ENCODE data around the gene NCAM1. TPM values are rescaled to one million over a fixed set of nuclear protein-coding genes. Genes with fewer than 3 reads are reported as not detected.

The NCAM1 gene
- total RNA-seq, 1 donor from 2014 or later: not detected

DNA sequence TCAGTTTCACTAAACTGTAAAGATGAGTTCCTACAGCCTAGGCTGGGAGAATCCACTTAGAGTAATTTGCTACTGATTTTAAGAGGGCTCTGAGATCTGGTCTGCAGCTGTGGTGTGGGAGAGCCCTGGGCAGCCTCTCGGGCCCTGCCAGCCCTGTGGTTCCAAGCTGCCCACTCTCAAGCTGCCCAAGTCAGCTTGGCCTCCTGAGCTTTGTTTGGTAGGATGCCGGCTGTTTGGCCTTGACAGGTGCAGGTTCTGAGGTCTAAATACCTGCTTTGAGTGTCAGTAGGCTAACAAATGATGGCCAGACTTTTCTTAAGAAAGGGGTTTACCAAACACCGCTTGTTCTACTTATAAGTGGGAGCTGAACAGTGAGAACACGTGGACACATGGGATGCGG, 219.9 kb downstream of the NCAM1 start:
- H3K27me3 Mint-ChIP-seq (ENCODE audit: insufficient read depth): peaks cover 2% of the 10 kb centered on the region
- DNase-seq (ENCODE audit: low spot score): no peak
- H3K4me1 Mint-ChIP-seq (ENCODE audit: low read depth): no peaks in the 10 kb centered on the region
- no peak overlapping the region for H3K4me3 Mint-ChIP-seq
- H3K36me3 Mint-ChIP-seq (ENCODE audit: low read depth): no peaks in the 10 kb centered on the region
- intact Hi-C loops (cut with micrococcal nuclease): no loop called here
- no peak overlapping the region for H3K27ac Mint-ChIP-seq
- H3K9me3 Mint-ChIP-seq: no peaks in the 10 kb centered on the region

DNA sequence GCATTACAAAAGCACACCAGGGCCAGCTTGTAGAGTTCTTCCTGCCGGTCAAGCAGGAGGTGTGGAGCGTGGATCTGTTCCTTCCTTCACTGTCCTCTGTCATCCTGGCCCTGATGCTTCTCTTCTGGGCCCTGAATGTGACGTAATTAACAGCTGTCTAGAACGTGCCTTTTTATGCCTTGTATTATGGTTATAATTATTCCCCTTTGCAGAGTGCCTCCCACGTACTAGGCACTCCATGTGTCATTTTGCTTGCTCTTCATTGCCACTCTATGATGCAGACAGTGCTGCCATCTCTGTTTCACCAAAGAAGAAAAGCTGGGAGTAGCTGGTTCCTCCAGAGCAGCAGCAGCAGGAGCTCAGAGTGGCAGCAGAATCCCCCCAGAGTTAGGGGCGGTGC, 221.1 kb downstream of the NCAM1 start:
- intact Hi-C loops (cut with micrococcal nuclease): no loop called here
- H3K4me3 Mint-ChIP-seq: no peak overlapping the region
- DNase-seq (ENCODE audit: low spot score): no peak
- no peak overlapping the region for H3K27ac Mint-ChIP-seq
- no peaks in the 10 kb centered on the region for H3K36me3 Mint-ChIP-seq (ENCODE audit: low read depth)
- H3K4me1 Mint-ChIP-seq (ENCODE audit: low read depth): no peaks in the 10 kb centered on the region
- peaks cover 2% of the 10 kb centered on the region for H3K27me3 Mint-ChIP-seq (ENCODE audit: insufficient read depth)
- no peaks in the 10 kb centered on the region for H3K9me3 Mint-ChIP-seq

DNA sequence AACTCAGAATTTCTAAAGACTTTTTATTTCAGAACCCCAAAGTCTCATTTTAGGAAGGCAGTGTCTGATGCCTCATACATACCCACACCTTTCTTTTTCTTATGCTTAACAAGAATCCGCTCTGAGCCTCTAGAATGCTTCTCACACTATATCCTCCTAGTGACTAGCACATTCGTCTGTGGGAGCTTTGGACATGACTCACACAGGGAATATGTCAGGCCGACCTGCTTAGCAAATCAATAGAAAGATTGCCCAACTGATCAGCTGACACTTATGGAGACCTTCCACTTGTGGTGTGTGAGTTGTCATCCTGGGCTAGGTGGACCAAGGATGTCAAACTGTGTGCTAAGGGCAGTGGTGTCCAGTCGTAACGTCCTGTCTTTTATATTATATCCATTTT, 223.3 kb downstream of the NCAM1 start:
- no peak overlapping the region for H3K27ac Mint-ChIP-seq
- intact Hi-C loops (cut with micrococcal nuclease): no loop called here
- H3K36me3 Mint-ChIP-seq (ENCODE audit: low read depth): no peaks in the 10 kb centered on the region
- H3K4me1 Mint-ChIP-seq (ENCODE audit: low read depth): no peaks in the 10 kb centered on the region
- H3K27me3 Mint-ChIP-seq (ENCODE audit: insufficient read depth): peaks cover 7% of the 10 kb centered on the region
- no peaks in the 10 kb centered on the region for H3K9me3 Mint-ChIP-seq
- H3K4me3 Mint-ChIP-seq: no peak overlapping the region
- DNase-seq (ENCODE audit: low spot score): no peak

DNA sequence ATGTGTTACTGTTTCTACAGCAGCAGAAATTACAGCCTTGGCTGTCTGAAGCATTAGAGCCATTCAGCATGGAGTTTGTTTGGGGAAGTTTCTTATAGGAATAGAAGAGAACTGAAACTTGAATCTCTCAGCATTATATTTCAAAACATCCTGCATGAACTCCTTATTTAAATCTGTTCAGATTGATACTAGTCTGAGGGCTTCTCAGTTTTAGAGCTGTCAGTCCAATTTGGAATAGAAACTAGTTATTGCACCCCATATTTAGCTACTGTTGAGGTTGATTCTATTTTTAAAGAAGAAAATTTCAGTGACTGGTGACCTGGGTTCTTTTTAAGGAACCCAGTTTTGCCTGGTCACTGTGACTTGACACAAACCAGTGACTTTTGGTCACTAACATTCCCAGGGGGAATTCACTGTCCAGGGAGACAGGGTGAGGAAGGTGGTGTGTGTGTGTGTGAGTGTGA, 227.2 kb downstream of the NCAM1 start:
- Mint-ChIP-seq H3K4me1 (ENCODE audit: low read depth) (no peaks in the 10 kb centered on the region), H3K36me3 (ENCODE audit: low read depth) (no peaks in the 10 kb centered on the region), H3K4me3 (no peak overlapping the region), H3K9me3 (no peaks in the 10 kb centered on the region), H3K27me3 (ENCODE audit: insufficient read depth) (peaks cover 10% of the 10 kb centered on the region), H3K27ac (no peak overlapping the region)
- intact Hi-C loops (cut with micrococcal nuclease): no loop called here
- no peak for DNase-seq (ENCODE audit: low spot score)

DNA sequence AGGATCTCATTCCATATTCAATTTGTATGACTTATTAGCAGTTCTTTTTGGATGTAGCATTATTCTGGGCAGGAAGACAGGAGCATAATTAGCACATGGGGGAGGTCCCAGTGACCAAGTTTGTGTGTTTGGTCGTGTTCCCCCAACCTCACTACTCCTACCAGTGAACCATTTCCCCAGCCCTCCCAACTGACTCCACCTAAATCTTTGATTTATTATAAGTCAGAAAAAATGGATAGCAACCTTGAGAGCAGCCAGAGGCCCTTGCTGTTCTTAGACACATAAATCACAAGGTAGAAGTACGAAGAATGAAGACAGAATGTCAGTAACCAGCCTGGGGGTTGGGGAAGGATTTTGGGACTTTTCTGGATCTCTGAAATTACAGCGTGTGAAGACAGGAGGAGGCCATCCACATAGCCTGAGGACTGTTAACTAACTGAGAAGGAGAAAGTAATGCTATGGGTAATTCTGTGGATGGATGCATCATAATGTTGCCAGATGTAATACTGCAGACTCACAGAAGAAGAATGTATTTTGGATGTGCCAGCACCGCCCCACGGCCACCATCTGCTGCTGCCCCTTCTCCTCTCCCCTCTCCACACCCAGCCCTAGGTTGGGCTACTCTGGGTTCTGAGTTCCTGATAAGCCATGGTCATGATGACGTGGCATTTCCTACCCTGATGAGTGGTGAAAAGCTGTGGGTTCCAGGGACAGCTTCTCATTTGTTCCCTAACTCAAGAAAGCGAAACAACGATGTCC, 228.9 kb downstream of the NCAM1 start:
- H3K4me3 Mint-ChIP-seq: no peak overlapping the region

DNA sequence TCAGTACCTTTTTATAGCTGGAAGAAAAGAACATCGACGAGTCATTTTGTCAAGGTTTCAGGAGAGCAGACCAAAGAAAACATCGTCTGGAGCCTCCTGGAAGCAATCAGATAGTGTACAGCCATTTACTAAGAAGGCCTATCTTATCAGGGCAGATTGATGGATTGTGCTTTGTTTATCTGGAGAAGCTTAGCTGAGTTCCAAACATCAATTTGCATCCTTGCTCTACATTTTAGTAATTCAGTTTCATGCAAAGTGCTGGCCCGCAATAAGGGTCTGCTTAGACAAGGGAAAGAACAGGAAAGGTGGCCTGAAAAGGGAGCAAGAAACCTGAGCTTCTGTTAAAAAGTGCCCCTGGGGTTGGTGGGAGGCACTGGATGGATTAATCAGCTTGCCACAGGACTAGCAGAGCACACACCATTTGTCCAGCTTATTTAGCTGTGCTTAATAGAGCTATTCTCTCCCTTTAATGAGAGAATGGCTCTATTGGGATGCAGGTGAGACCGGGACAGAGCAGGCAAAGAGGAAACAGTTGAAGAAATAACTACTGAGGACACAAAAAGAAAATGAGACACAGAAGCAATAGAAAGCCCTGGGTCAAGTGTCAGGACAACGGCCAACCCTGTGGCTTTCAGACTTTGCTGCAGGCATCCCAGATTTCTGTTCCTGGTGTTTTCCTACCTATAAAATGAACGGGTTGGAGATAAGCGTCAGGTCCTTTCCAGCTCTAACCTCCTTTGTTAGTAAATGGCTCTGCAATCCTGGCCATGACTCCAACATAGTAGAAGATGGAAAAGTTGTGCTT, 231.1 kb downstream of the NCAM1 start:
- Mint-ChIP-seq H3K4me1 (ENCODE audit: low read depth) (no peaks in the 10 kb centered on the region), H3K27me3 (ENCODE audit: insufficient read depth) (peaks cover 12% of the 10 kb centered on the region), H3K4me3 (no peak overlapping the region), H3K27ac (no peak overlapping the region), H3K9me3 (no peaks in the 10 kb centered on the region), H3K36me3 (ENCODE audit: low read depth) (no peaks in the 10 kb centered on the region)
- intact Hi-C loops (cut with micrococcal nuclease): no loop called here
- DNase-seq (ENCODE audit: low spot score): no peak

More for the DNA sequence above, 228.9 kb downstream of the NCAM1 start:
- intact Hi-C loops (cut with micrococcal nuclease): no loop called here
- no peaks in the 10 kb centered on the region for H3K36me3 Mint-ChIP-seq (ENCODE audit: low read depth)
- no peaks in the 10 kb centered on the region for H3K9me3 Mint-ChIP-seq
- DNase-seq (ENCODE audit: low spot score): no peak
- H3K27me3 Mint-ChIP-seq (ENCODE audit: insufficient read depth): peaks cover 12% of the 10 kb centered on the region
- H3K27ac Mint-ChIP-seq: no peak overlapping the region
- no peaks in the 10 kb centered on the region for H3K4me1 Mint-ChIP-seq (ENCODE audit: low read depth)

DNA sequence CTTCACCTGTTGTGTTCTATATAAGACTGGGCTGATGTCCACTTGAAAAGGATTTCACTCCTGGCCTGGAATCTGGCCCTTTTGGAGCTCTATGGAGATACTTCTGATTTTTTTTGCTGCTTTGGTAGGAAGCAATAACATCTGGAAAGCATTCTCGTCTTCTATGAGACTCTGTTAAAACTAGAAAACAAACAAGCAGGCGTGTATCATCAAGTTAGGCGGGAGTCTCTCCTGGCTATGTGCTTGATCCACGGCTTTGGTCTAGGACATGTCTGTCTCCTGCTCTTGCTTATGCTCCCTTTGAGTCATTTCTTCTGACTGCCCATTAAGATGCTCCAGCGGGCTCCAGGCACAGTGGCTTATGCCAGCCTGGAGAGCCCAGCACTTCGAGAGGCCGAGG, 231.8 kb downstream of the NCAM1 start:
- intact Hi-C loops (cut with micrococcal nuclease): no loop called here
- no peaks in the 10 kb centered on the region for H3K9me3 Mint-ChIP-seq
- peaks cover 10% of the 10 kb centered on the region for H3K27me3 Mint-ChIP-seq (ENCODE audit: insufficient read depth)
- no peaks in the 10 kb centered on the region for H3K4me1 Mint-ChIP-seq (ENCODE audit: low read depth)
- H3K36me3 Mint-ChIP-seq (ENCODE audit: low read depth): no peaks in the 10 kb centered on the region
- H3K27ac Mint-ChIP-seq: no peak overlapping the region
- no peak overlapping the region for H3K4me3 Mint-ChIP-seq
- no peak for DNase-seq (ENCODE audit: low spot score)

DNA sequence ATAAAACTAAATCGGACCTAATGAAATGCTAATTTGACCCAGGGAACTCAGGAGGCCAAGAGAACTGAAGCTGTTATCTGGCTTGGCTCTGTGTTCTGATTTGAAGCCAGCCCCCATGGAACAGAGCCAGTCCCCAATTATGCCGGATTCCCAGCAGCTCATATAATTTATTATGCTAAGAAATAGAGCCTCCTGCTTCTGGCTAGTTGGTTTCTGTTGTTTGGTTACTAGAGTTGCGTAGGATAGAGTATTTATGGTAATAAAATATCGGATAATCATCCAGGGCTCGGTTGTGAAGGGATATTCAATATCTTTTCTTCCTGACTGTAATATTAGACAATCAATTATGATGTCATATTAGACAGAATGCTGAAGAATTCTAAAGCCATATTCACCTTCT, 232.7 kb downstream of the NCAM1 start:
- Mint-ChIP-seq H3K36me3 (ENCODE audit: low read depth) (no peaks in the 10 kb centered on the region), H3K27me3 (ENCODE audit: insufficient read depth) (peaks cover 7% of the 10 kb centered on the region)

GRCh38 chr11:113195728-113196127, 234.5 kb downstream of the NCAM1 start:
- no peaks in the 10 kb centered on the region for H3K9me3 Mint-ChIP-seq
- intact Hi-C loops (cut with micrococcal nuclease): no loop called here
- H3K4me1 Mint-ChIP-seq (ENCODE audit: low read depth): no peaks in the 10 kb centered on the region

More for the DNA sequence above, 232.7 kb downstream of the NCAM1 start:
- no peak for DNase-seq (ENCODE audit: low spot score)
- no peak overlapping the region for H3K4me3 Mint-ChIP-seq
- no peak overlapping the region for H3K27ac Mint-ChIP-seq
- no peaks in the 10 kb centered on the region for H3K9me3 Mint-ChIP-seq
- intact Hi-C loops (cut with micrococcal nuclease): no loop called here
- H3K4me1 Mint-ChIP-seq (ENCODE audit: low read depth): no peaks in the 10 kb centered on the region

GRCh38 chr11:113197446-113197845, 236.2 kb downstream of the NCAM1 start:
- Mint-ChIP-seq H3K9me3 (no peaks in the 10 kb centered on the region), H3K27me3 (ENCODE audit: insufficient read depth) (peaks cover 8% of the 10 kb centered on the region), H3K4me1 (ENCODE audit: low read depth) (no peaks in the 10 kb centered on the region), H3K27ac (no peak overlapping the region), H3K4me3 (no peak overlapping the region), H3K36me3 (ENCODE audit: low read depth) (no peaks in the 10 kb centered on the region)
- intact Hi-C loops (cut with micrococcal nuclease): no loop called here
- no peak for DNase-seq (ENCODE audit: low spot score)

More at GRCh38 chr11:113195728-113196127, 234.5 kb downstream of the NCAM1 start:
- Mint-ChIP-seq H3K4me3 (no peak overlapping the region), H3K36me3 (ENCODE audit: low read depth) (no peaks in the 10 kb centered on the region), H3K27ac (no peak overlapping the region), H3K27me3 (ENCODE audit: insufficient read depth) (peaks cover 7% of the 10 kb centered on the region)
- no peak for DNase-seq (ENCODE audit: low spot score)

DNA sequence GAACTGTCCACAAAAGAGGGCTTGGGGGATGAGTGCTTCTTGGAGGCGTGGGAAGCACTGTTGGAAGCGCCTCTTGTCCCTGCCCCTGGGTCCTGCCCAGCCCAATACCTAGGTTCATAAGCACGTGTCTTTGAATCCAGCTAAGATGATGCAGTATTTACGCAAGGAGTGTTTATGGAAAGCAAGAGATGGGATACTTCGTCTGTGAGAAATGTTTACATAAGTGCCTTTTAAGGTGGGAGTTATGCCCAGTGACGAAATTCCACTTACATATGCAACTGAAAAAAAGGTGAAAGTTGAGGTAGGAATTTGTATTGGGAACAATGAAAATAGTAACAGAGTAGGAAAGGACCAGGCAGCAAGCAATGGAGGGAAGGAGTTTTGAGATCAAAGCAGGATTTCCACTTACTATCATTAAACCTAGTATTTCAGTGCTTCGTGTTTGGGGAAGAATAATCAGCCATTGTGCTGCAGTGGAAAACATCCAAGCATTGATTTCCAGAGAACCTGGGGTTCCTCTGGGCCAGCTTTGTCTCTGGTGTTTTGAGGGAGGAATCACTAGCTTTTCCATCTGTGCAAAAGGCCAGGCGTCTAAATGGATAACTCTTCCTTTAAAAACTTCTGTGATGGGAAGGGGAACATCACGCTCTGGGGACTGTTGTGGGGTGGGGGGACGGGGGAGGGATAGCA, 237.9 kb downstream of the NCAM1 start:
- intact Hi-C loops (cut with micrococcal nuclease): no loop called here
- Mint-ChIP-seq H3K36me3 (ENCODE audit: low read depth) (no peaks in the 10 kb centered on the region), H3K27ac (no peak overlapping the region), H3K27me3 (ENCODE audit: insufficient read depth) (peaks cover 7% of the 10 kb centered on the region), H3K4me3 (no peak overlapping the region), H3K4me1 (ENCODE audit: low read depth) (no peaks in the 10 kb centered on the region), H3K9me3 (no peaks in the 10 kb centered on the region)
- DNase-seq (ENCODE audit: low spot score): no peak

- no peaks in the 10 kb centered on the region for H3K9me3 Mint-ChIP-seq
- H3K4me3 Mint-ChIP-seq: no peak overlapping the region
- H3K27me3 Mint-ChIP-seq (ENCODE audit: insufficient read depth): peaks cover 8% of the 10 kb centered on the region
- H3K4me1 Mint-ChIP-seq (ENCODE audit: low read depth): no peaks in the 10 kb centered on the region
- H3K36me3 Mint-ChIP-seq (ENCODE audit: low read depth): no peaks in the 10 kb centered on the region
- no peak for DNase-seq (ENCODE audit: low spot score)
- H3K27ac Mint-ChIP-seq: no peak overlapping the region
- intact Hi-C loops (cut with micrococcal nuclease): no loop called here
Observed at GRCh38 chr11:113199866-113200265, 238.6 kb downstream of the NCAM1 start.

Measured in activated T-helper 1 cell treated with anti-CD3 and anti-CD28 coated beads, Interleukin-12 subunit alpha, Interleukin-12 subunit beta, Interleukin-2, Interleukin-4 antibody, amounts not matched to agents 30 ng/mL and 10 ng/mL and 1 ng/mL, durations not matched to agents 14 hours and 24 hours and 36 hours (primary cell).